HG03135 (cell line): ENCODE data around the gene HSP90AB1.
"Not testable (repeated sequence)": the region's sequence is repeated elsewhere in the genome, so short reads cannot be mapped to it uniquely, and the experiment has no call there.

Experiments
- ATAC-seq: cut with Tn5 transposase; IDR thresholded peaks from one replicate; pipeline ENCODE4 v1.9.1; 2021; ENCODE audit warnings: mild to moderate bottlenecking, moderate library complexity; ENCODE audit not compliant: unreplicated experiment

Gene HSP90AB1

DNA sequence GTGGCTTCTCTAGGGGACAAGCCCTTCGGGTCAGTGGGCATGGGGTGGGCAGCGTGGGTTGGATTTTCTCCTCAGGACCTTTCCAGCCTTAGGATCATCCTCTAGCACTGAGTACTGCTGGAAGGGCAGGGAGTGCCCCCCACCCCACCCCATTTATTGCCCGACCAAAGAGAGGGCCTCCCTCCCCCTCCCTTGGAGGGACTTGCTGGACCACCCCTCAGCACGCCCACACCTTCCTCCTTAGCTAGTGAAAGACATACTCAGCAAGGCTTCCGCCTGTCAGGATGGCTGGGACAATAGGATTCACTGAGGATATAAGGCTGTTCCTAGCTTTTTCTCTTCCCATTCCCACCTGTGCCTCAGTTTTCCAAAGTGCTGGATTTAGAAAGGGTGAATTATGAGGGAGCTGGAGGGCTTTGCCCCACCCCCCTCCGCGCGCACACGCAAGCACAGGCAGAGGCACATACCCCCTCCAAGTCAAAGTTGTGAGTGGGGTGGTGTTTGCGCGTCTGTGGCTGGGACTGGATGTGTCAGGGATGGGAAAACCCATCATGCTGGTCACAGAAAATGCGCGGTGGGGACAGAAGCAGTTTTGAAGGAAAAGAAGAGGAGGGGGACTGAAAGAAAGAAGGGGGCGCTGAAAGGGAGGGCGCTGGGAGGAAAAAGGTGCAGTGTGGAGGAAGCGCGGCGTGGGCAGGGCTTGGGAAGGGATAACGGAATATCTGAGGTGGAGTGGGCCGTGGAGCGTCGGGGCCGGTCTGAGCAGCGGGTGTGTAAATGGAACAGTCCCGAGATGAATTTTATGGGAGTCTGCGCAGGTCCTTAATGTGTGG lies 24.2 kb upstream of the HSP90AB1 start:
- no peak for ATAC-seq

DNA sequence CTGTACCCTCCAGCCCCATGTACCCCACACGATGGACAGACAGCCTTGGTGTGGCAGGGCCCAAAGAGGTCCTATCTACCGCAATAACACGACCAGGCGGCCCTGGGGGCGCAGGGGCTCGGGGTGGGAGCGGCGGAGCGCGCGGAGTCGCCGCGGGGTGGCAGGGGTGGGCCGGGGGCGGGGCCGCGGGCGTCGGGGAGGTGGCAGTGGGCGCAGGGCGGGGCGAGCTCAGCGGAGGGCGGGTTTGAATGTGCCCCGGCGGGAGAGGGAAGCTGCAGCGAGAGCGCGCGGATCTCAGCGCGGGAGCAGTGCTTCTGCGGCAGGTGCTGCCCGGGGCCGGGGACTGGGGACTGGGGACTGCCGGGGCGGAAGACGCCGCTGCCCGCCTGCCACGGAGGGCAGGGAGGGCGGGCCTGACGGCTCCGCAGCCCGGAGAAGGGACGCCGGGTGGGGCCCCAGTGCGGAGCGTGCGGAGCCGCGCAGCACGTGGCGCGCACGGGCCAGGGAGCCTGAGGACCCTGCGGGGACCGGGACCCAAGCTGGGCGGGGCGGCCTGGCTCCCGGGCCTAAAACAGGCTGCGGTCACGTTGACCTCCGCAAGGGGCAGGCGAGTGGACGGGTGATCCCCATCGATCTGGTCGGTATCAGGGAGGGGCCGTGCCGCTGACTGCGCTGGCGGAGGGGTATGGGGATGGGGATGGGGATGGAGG lies 23.4 kb upstream of the HSP90AB1 start, which contains the start of gene SLC29A1:
SLC29A1 (plus strand) TSS at position 277 of the 710 bp plus-strand sequence. CDS start 3,719 bp downstream, outside the sequence.
- no peak for ATAC-seq

DNA sequence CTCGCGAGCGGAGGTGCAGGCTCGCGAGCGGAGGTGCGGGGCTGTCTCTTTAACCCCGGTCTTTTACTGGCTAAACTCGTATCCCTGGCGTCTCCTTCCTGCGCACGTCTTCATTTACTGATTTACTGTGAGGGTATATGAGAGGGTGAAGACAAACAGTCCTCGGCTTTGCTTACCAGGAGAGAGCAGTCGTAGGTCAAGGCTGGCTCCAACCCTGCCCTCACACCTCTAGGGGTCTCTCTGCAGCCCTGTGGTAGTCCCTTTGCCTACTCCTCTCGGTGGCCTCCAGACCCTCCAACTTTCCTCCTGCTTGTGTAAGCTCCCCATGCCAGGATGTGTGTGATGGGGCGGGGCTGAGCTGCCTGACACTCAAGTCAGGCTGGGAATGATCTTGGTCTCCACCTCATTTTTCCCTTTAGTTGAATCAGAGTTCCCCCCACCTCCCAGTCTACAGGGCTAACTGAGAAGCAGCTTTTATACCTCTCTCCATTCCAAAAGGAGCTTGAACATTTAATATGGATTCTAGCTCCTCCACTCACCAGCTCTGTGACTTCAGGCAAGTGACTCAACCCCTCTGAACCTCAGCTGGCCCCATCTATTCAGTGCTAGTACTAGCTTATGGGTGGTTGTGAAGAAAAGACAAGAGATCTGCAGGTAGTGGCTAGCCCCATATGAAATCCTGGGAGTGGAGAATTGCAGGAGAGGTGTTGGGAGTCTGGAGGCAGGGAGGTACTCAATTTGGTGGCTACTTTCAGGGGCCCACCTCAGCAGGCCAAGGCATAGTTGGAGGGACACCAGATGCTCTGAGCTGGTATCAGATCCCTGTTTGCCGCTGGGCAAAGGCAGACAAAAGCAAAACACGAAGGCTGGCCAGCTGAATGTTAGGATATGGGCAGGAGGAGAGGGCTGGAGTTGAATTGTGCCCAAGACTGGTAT lies 22.6 kb upstream of the HSP90AB1 start:
- ATAC-seq: no peak

DNA sequence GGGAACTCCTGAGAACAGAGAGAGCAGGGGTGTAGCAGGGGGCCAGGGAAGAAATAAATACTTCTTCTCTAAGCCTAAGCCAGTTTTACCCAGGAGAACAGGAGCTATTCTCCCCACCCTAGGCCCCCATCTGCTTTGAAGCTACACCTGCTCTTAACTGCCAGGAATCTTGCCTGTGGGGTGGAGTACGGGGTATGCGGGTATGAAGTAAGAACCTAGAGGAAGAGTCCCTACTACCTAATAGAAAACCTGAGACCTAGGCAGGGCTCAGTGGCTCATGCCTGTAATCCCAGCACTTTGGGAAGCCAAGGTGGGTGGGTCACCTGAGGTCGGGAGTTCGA lies 22.0 kb upstream of the HSP90AB1 start:
- ATAC-seq: no peak

DNA sequence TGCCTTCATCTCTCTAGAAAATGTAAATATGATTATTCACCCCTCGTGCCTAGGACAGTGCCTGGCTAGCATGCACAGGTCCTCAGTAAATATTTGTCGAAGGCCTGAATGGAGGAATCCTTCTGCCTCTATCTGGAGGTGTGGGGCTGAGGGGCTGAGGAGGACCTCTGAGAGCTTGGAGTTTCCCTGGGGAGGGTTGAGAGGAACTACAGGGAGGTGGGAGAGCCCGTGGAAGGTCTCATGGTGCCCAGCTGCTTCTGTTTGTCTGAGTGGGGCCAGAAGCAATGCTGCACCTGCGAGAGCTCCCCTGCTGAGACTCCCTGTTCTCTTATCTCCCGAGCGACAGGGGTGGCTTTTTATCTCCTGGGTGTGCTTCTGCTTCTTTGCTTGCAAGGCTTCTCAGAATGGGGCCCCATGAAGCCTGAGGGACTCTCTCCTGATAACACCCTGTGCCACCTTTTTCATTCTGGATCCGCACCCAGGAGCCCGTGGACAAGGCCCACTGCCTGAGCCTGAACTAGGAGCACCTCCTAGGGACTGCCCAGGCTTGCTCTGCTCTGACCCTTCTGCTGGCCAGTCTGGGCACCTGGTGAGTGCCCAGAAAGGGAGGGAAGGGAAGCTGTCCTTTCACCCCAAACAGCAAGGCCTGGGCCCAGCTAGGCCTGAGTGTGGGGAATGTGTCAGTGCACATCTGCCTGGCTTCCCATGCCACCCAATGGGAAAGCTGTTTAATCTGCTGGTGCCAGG lies 21.1 kb upstream of the HSP90AB1 start:
- ATAC-seq: no peak

DNA sequence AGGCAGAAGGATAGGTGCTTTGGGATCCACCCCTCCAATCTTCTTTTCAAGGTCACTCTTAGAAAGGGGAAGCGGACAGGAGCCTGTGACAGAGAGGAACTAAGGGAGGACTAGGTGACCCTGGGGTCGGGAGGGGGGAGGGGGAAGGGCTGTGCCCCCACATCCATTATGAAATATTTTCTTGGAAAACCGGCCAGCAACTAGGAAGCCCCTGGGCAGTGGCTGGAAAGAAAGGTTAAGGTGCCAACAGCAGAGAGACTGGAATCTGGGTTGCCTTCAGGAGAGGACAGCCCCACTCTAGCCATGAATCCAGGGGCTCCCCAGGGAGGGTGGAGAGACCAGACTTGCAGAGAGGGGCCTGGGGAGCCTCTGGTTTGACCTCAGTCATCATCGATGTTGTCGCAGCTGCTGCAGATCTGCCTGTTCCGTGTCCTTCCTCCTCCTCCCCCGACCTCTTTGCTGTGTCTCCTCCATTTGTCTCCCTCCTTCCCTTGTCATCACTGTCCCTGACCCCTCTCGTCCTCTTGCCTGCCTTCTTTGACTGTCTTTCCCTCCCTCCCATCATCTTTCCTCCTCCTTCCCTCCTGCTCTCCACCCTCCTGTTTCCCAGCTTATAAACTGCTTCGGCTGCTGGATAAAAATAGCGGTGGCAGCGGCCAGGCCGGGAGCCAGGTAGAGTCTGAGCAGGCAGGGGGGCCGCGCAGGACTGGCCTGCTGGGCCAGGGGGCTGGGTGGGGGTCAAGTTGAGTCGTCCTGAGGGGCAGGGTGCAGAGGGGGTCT lies 20.3 kb upstream of the HSP90AB1 start:
- no peak for ATAC-seq

DNA sequence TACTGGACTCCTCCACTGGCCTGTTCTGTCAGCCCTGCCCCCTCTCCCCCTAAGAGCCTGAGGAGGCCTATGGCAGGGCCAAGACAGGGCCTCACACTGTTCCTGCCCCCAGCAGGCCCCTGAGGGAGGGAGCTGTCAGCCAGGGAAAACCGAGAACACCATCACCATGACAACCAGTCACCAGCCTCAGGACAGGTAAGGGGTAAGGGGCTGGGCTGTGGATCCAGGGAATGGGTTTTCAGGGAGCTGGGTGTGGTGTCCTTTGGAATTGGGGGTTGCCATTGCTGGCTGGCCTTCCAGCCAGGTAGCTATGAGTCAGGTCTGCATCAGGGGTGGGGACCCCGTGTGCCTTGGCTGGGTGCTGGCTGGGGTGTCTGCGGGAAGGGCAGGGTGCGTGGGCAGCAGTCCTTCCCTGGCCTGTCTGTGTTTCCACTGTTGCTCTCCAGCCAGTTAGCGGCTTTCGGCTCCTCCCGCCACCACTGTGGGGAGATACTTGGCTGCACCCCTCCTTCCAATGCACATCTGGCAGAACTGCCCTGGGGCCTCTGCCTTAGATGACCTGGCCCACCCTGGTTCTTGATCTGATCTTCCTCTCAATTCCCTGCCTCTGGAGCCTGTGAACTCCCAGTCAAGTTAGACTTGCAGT lies 19.6 kb upstream of the HSP90AB1 start:
- no peak for ATAC-seq

DNA sequence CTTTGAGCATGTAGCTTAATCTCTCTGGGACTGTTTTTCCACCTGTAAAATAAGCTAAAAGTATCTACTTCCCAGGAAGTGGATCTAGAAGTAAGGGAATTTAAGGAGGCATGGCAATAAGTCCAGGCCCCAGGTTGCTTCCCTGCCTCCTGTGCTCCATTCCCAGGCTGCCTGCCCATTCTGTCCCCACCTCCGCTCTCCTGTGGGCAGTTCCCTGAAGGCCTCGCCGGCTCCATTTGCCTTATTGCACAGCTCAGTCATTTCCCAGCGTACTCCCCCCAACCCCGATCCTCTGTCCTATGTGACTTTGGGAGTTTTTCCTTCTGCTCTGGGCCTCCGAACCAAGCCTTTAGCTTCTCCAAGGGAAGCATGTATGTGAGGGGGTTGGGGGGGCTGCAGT lies 18.9 kb upstream of the HSP90AB1 start:
- ATAC-seq: no peak

DNA sequence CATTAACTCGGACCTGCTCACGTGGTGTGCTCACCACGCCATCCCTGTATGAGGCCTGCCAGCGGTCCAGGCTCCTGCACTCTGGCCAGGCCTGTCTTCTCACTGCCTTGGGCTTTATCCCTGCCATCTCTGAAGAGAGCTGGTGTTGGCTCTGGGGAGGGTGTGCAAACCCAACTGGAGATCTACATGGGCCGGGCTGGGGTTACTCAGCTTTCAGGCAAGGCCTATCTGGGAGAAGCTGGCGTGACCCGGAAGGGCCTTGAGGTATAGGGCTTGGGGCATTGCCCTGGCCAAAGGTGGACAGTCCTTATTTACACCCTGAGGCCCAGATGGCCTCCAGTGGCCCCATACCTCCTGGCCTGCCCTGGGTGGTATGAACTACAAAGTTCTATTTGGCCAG lies 18.5 kb upstream of the HSP90AB1 start:
- no peak for ATAC-seq

DNA sequence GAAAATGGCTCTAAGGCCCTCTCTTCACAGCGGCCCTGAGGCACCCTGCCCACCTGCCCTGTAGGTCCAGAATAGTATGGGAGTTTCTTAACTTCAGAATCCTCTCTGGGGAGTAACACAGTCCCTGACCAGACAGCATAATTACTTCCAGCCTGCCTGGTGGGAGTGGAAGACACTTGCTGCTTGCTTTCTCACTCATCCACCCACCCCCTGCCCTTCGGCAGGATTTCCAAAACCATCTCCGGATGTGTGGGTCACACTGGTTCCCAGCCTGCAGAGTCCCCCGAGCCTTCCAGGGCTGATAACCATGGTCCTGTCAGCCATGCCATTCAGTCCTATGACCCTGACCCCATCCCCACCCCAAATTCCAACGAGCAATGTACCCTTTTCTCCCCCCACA lies 18.1 kb upstream of the HSP90AB1 start:
- ATAC-seq: no peak

DNA sequence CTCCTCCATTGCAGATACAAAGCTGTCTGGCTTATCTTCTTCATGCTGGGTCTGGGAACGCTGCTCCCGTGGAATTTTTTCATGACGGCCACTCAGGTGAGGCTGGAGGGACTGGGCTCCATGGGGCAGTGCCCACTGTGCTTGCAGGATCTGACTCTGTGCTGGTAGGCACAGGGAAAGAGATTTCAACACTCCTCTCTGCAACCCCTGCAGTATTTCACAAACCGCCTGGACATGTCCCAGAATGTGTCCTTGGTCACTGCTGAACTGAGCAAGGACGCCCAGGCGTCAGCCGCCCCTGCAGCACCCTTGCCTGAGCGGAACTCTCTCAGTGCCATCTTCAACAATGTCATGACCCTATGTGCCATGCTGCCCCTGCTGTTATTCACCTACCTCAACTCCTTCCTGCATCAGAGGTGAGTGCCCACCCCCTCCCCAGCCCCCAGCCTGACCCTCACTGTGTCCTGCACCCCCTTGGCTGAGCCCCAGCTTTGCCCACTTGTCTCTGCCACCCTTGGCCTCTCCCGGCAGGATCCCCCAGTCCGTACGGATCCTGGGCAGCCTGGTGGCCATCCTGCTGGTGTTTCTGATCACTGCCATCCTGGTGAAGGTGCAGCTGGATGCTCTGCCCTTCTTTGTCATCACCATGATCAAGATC lies 17.4 kb upstream of the HSP90AB1 start:
- no peak for ATAC-seq

DNA sequence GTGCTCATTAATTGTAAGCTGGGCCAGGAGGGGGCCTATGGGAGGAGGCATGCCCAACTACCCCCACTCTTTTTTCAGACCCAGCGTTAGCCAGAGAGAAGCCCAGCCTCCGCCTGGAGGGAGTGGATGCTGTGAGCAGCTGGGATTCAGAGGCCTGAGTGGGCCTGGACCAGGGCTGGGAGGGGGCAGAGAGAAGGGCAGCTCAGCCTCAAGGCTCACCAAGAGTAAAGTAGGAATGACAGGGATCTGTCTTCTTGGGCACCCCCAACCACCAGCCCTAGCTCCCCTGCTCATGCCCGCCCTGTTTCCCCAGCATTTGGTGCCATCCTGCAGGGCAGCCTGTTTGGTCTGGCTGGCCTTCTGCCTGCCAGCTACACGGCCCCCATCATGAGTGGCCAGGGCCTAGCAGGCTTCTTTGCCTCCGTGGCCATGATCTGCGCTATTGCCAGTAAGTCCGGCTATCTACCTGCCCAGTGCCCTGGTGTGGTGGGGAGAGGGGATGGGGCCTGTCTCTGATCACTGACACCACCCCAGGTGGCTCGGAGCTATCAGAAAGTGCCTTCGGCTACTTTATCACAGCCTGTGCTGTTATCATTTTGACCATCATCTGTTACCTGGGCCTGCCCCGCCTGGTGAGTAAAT lies 16.7 kb upstream of the HSP90AB1 start:
- ATAC-seq: no peak

DNA sequence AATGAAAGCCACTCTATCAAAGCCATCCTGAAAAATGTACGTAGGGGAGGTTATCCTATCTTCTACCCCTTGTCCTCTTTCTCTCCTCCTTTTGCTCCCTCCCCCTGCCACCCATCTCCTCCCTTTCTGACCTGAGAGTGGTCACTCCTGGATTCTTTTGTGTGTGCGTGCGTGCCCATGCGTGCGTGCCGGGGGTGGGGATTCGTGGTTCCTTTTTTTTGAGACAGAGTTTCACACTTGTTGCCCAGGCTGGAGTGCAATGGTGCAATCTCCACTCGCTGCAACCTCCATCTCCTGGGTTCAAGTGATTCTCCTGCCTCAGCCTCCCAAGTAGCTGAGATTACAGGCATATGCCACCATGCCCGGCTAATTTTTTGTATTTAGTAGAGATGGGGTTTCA lies 15.5 kb upstream of the HSP90AB1 start:
- ATAC-seq: not testable (repeated sequence)

DNA sequence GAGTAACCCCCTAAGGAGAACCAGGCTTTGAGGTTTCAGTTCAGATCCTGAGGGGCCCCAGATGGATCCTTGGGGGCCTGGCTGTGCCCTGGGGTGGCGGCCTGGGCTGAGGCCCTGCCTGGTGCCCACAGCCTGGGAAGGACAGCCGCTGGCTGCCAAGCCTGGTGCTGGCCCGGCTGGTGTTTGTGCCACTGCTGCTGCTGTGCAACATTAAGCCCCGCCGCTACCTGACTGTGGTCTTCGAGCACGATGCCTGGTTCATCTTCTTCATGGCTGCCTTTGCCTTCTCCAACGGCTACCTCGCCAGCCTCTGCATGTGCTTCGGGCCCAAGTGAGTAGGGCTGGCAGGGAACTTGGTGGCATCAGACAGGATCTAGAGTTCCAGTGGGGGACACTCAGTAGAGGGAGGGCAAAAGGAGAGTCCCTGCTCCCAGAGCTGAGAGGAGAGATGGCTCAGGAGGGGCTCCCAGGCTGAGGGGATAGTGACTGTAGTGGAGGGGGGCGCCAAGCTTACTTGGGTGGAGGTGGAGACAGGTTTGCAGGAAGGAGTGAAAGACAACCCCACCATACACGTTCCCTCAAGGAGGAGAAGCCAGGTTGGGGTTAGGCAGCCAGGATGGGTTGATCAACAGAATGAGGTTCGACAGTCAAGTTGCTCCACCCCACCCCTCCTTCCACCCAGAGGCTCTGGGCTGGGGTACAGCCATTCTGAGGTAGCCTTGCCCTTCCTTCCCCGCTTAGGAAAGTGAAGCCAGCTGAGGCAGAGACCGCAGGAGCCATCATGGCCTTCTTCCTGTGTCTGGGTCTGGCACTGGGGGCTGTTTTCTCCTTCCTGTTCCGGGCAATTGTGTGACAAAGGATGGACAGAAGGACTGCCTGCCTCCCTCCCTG lies 14.0 kb upstream of the HSP90AB1 start:
- ATAC-seq: no peak

DNA sequence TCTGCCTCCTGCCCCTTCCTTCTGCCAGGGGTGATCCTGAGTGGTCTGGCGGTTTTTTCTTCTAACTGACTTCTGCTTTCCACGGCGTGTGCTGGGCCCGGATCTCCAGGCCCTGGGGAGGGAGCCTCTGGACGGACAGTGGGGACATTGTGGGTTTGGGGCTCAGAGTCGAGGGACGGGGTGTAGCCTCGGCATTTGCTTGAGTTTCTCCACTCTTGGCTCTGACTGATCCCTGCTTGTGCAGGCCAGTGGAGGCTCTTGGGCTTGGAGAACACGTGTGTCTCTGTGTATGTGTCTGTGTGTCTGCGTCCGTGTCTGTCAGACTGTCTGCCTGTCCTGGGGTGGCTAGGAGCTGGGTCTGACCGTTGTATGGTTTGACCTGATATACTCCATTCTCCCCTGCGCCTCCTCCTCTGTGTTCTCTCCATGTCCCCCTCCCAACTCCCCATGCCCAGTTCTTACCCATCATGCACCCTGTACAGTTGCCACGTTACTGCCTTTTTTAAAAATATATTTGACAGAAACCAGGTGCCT lies 13.3 kb upstream of the HSP90AB1 start:
- ATAC-seq: no peak

DNA sequence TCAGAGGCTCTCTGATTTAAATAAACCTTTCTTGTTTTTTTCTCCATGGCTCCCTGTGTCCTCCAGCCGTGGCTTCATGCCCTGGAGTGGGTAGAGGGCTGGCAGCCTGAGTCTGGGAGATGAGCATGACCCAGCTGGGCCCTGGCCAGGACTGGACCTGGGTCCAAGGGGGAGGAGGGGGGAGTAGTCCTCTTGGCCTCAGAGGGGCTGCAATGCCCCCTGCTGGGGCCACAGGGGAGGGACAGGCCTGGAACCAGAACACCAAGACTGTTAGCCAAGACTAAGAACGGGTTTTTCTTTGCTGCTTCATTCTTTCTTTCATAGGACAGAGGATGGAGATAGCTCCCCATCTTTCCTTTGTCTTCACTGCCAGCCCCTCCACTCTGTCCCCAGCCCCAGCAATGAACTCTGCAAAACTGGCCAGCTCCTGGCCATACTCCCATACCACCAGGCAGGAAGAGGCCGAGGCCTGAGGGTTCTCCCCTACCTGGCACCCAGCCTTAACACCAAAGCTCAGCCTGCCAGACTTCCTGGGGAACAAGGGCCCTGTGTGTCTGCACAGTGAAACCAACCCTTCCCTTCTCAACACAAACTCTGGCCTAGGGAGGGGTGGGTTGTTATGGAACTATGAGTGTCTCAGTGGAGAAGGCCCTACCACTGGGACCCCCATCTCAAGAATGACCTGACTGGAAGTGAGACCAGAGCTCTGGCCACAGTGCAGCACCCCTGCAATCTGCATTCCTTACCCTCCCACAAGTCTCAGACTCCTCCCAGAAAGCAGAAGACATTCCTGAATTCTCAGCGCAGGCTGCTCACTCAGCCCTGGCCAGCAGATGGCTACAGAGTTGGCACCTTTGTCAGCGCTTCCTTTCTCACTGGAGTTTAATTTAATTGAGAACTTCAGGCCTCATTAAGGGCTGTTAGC lies 12.5 kb upstream of the HSP90AB1 start:
- no peak for ATAC-seq
